Hepatocyte (in vitro differentiated cells): Measurements from ENCODE around the gene CPLANE1. TPM values are rescaled to one million over a fixed set of nuclear protein-coding genes. Genes with fewer than 3 reads are reported as not detected.

Source experiments
- DNase-seq: peaks from one replicate; pipeline ENCODE4 v3.0.0-alpha.2; 2016; ENCODE audit warnings: low spot score
- H2AFZ ChIP-seq: fragments of 200-600 bp; sonication (generic); 2 replicates; pipeline ENCODE4 v1.6.0; 2016; ENCODE audit warnings: antibody characterized with exemption, mild to moderate bottlenecking
- H3K27ac ChIP-seq: fragments of 200-600 bp; sonication (generic); 2 replicates; pipeline ENCODE4 v1.5.1; 2016; ENCODE audit warnings: mild to moderate bottlenecking
- H3K27me3 ChIP-seq: fragments of 200-600 bp; sonication (generic); 2 replicates; pipeline ENCODE4 v1.6.1; 2016
- H3K36me3 ChIP-seq: fragments of 200-600 bp; sonication (generic); replicated peaks from 2 replicates; pipeline ENCODE4 v1.5.1; 2016; ENCODE audit warnings: low read depth; ENCODE audit not compliant: insufficient read depth
- H3K4me1 ChIP-seq: fragments of 200-600 bp; sonication (generic); 2 replicates; pipeline ENCODE4 v1.5.1; 2016; ENCODE audit warnings: mild to moderate bottlenecking, moderate library complexity; ENCODE audit not compliant: insufficient read depth
- H3K4me2 ChIP-seq: fragments of 200-600 bp; sonication (generic); 2 replicates; pipeline ENCODE4 v1.6.0; 2016
- H3K4me3 ChIP-seq: fragments of 200-600 bp; sonication (generic); 2 replicates; pipeline ENCODE4 v1.5.1; 2016; ENCODE audit warnings: mild to moderate bottlenecking
- H3K79me2 ChIP-seq: fragments of 200-600 bp; sonication (generic); 2 replicates; pipeline ENCODE4 v1.6.0; 2017; ENCODE audit warnings: mild to moderate bottlenecking
- H3K9me2 ChIP-seq: fragments of 200-600 bp; sonication (generic); replicated peaks from 2 replicates; pipeline ENCODE4 v1.6.0; 2017; ENCODE audit warnings: mild to moderate bottlenecking; ENCODE audit not compliant: insufficient read depth
- H3K9me3 ChIP-seq: fragments of 200-600 bp; sonication (generic); 2 replicates; pipeline ENCODE4 v1.5.1; 2016; ENCODE audit warnings: low read depth, mild to moderate bottlenecking
- H4K20me1 ChIP-seq: fragments of 200-600 bp; sonication (generic); 2 replicates; pipeline ENCODE4 v1.6.0; 2016; ENCODE audit warnings: mild to moderate bottlenecking; ENCODE audit not compliant: insufficient read depth, poor library complexity, severe bottlenecking
- EZH2 ChIP-seq: fragments of 200-600 bp; sonication (generic); IDR thresholded peaks from 2 replicates; pipeline ENCODE4 v1.6.1; 2016; ENCODE audit warnings: antibody characterized with exemption, mild to moderate bottlenecking, borderline replicate concordance
- EZH2phosphoT487 ChIP-seq: fragments of 200-600 bp; sonication (generic); IDR thresholded peaks from one replicate; pipeline ENCODE4 v1.6.1; 2018; ENCODE audit warnings: antibody characterized with exemption, mild to moderate bottlenecking, low read depth, moderate library complexity; ENCODE audit not compliant: unreplicated experiment, severe bottlenecking
- WGBS: methylation state at CpG from one replicate; pipeline ENCODE4 v1.1.6; 2016; ENCODE audit warnings: low lambda C conversion rate; ENCODE audit errors: missing lambda C conversion rate; 5-methylcytosine and 5-hydroxymethylcytosine counted together
- polyA plus RNA-seq: library from polyadenylated mRNA; unstranded; fragments of >200 nt; fragmentation: Nextera tagmentation; extraction: Ambion mirVana; gene quantifications from 2 replicates; pipeline ENCODE4 v1.2.1, GENCODE V29; 2016
- total RNA-seq: library from RNA; depleted of rRNA; stranded (reverse); fragments of >200 nt; gene quantifications from 2 replicates; pipeline ENCODE4 v1.2.3, GENCODE V29; 2014
- TF ChIP-seq, protein P1 (sequence below): fragments of 200-600 bp; sonication (generic); IDR thresholded peaks from 2 replicates; pipeline ENCODE4 v1.5.1; 2016; ENCODE audit warnings: antibody characterized with exemption, mild to moderate bottlenecking; ENCODE audit not compliant: poor library complexity

The CPLANE1 gene
- total and polyA plus RNA-seq, 2 experiments from 2014 or later: 4.3 to 29.6 TPM

DNA sequence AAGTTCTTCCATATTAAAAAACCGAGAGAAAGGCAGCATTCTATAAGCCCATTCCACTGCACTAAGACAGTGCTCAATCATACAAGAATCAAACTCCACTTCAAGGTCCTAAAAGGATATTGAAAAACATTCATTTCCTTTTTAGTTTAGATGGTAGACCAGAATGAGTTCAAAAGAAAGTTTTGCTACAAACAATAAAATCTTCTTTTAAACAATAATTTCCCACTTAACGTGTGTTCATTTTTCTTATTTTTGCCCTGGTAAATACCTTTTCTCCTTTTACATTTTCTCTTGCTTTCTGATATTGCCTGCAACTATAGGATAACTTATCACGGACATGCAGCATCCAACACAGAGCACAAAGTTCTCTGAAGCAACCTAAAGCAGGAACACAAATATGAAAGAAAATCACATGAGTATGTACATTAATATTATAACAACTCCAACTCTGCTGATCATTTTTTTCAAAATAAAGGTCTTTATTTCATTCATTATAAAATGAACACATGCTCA is 61.7 kb downstream of the CPLANE1 start:
- Histone ChIP-seq H4K20me1 (no peaks in the 10 kb centered on the region), H3K36me3 (peaks cover 7% of the 10 kb centered on the region), H3K27me3 (no peaks in the 10 kb centered on the region), H3K4me2 (no peak overlapping the region), H3K79me2 (no peaks in the 10 kb centered on the region), H2AFZ (no peak overlapping the region), H3K27ac (no peak overlapping the region), H3K4me3 (no peak overlapping the region), H3K9me3 (no peaks in the 10 kb centered on the region), H3K4me1 (no peaks in the 10 kb centered on the region), H3K9me2 (no peaks in the 10 kb centered on the region)
- TF ChIP-seq EZH2: no peak
- TF ChIP-seq, protein P1, sequence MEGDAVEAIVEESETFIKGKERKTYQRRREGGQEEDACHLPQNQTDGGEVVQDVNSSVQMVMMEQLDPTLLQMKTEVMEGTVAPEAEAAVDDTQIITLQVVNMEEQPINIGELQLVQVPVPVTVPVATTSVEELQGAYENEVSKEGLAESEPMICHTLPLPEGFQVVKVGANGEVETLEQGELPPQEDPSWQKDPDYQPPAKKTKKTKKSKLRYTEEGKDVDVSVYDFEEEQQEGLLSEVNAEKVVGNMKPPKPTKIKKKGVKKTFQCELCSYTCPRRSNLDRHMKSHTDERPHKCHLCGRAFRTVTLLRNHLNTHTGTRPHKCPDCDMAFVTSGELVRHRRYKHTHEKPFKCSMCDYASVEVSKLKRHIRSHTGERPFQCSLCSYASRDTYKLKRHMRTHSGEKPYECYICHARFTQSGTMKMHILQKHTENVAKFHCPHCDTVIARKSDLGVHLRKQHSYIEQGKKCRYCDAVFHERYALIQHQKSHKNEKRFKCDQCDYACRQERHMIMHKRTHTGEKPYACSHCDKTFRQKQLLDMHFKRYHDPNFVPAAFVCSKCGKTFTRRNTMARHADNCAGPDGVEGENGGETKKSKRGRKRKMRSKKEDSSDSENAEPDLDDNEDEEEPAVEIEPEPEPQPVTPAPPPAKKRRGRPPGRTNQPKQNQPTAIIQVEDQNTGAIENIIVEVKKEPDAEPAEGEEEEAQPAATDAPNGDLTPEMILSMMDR: no peak
- TF ChIP-seq EZH2phosphoT487: no peak
- no peak for DNase-seq
- 99% methylated on average over 3 of the region's 3 CpGs for WGBS

DNA sequence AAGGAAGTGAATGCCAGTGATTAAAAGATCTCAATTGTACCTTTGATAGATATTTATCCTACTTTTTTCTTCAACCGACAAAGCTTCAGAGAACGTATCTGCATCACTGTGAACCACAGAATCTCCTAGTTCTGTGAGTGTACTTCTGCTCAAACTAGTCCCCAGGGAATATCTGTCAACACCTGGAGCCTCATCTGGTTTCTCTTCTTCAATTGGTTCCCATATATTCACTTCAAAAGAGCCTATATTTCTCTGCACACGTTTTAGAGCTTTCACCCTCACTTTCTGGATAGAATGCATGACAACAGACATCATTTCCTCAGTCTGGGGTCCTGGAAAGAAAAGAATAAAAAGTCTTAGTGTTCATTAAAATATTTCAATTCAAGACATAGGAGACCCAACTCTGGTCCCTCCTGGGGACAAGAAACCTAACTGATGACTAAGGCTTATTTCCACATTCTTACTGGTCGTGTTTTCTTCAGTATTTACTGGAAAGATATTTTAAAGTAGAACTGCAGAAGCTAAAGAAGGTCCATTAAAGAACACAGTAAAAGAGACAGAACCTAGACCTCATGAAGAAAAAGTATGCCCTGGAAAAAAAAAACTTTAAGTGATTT is 64.3 kb downstream of the CPLANE1 start:
- Histone ChIP-seq H3K27me3 (no peaks in the 10 kb centered on the region), H3K79me2 (no peaks in the 10 kb centered on the region), H3K4me3 (no peak overlapping the region), H3K27ac (no peak overlapping the region), H4K20me1 (no peaks in the 10 kb centered on the region), H2AFZ (no peak overlapping the region), H3K4me2 (no peak overlapping the region), H3K9me3 (no peaks in the 10 kb centered on the region), H3K9me2 (no peaks in the 10 kb centered on the region), H3K4me1 (no peaks in the 10 kb centered on the region), H3K36me3 (peaks cover 7% of the 10 kb centered on the region)
- TF ChIP-seq EZH2phosphoT487 (no peak), EZH2 (no peak)
- TF ChIP-seq, protein P1: no peak
- 77% methylated on average over 4 of the region's 4 CpGs for WGBS
- no peak for DNase-seq

DNA sequence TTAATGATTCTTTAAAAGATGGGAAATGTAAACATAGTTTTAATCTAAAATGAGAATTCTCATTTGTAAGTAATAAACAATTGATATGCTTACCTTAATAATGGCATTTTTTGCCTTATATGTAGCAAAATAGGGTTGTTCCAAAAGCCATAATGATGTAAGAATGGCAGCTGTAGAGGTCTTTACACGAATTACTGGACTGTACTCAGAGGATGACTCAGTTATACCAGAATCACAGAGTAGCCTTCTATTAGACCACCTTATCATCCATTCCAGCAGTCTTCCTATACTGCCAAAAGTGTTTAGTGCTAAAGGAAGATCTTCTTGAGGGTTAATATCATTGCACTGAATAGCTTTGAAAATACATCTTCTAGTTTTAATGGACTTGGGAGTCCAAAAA is 66.5 kb downstream of the CPLANE1 start:
- no peak overlapping the region for H3K4me3 ChIP-seq
- H3K4me2 ChIP-seq: no peak overlapping the region
- peaks cover 7% of the 10 kb centered on the region for H3K36me3 ChIP-seq
- no peaks in the 10 kb centered on the region for H4K20me1 ChIP-seq
- H3K79me2 ChIP-seq: no peaks in the 10 kb centered on the region
- TF ChIP-seq, protein P1: no peak
- TF ChIP-seq EZH2phosphoT487 (no peak), EZH2 (no peak)
- no peaks in the 10 kb centered on the region for H3K27me3 ChIP-seq
- H3K4me1 ChIP-seq: no peaks in the 10 kb centered on the region
- H3K9me2 ChIP-seq: no peaks in the 10 kb centered on the region
- H3K27ac ChIP-seq: no peak overlapping the region
- no peak for DNase-seq
- no peaks in the 10 kb centered on the region for H3K9me3 ChIP-seq
- H2AFZ ChIP-seq: no peak overlapping the region
- 91% methylated on average over 1 of the region's 1 CpG for WGBS
